SK-N-SH treated with all-trans-retinoic acid at 6 μM for 48 hours (cell line): ENCODE data around the gene FGF10.

ENCODE experiments used
- ATAC-seq: fragments of 200-7000 bp; cut with Tn5 transposase; 3 replicates; pipeline ENCODE4 v1.9.1; 2020; ENCODE audit warnings: mild to moderate bottlenecking, moderate library complexity
- ARNTL ChIP-seq: fragments of 450-650 bp; formaldehyde crosslinking; IDR thresholded peaks from 2 replicates; pipeline ENCODE4 v1.5.0; 2020; ENCODE audit warnings: low read depth, mild to moderate bottlenecking, moderate library complexity, borderline replicate concordance
- BACH2 ChIP-seq: fragments of 250-450 bp; sonication (Bioruptor Pico); IDR thresholded peaks from 2 replicates; pipeline ENCODE4 v1.9.0; 2021; ENCODE audit warnings: mild to moderate bottlenecking, borderline replicate concordance
- CSDC2 ChIP-seq: fragments of 250-450 bp; sonication (Bioruptor Pico); IDR thresholded peaks from 2 replicates; pipeline ENCODE4 v1.5.0; 2020; ENCODE audit warnings: mild to moderate bottlenecking, moderate library complexity
- CSRNP3 ChIP-seq: fragments of 250-450 bp; sonication (Bioruptor Pico); IDR thresholded peaks from 2 replicates; pipeline ENCODE4 v1.5.1; 2021; ENCODE audit warnings: mild to moderate bottlenecking, moderate library complexity
- ESRRG ChIP-seq: fragments of 250-450 bp; sonication (Bioruptor Pico); IDR thresholded peaks from 2 replicates; pipeline ENCODE4 v1.6.1; 2021; ENCODE audit warnings: mild to moderate bottlenecking
- GLIS3 ChIP-seq: fragments of 250-450 bp; sonication (Bioruptor Pico); IDR thresholded peaks from 2 replicates; pipeline ENCODE4 v1.5.0; 2020; ENCODE audit warnings: mild to moderate bottlenecking, moderate library complexity
- ISL1 ChIP-seq: fragments of 250-450 bp; sonication (Bioruptor Pico); IDR thresholded peaks from 2 replicates; pipeline ENCODE4 v2.1.2; 2022; ENCODE audit warnings: mild to moderate bottlenecking, moderate library complexity
- OSR1 ChIP-seq: fragments of 250-450 bp; sonication (Bioruptor Pico); IDR thresholded peaks from 2 replicates; pipeline ENCODE4 v1.8.0; 2022; ENCODE audit warnings: moderate library complexity, mild to moderate bottlenecking, inconsistent platforms
- PATZ1 ChIP-seq: fragments of 250-450 bp; sonication (Bioruptor Pico); IDR thresholded peaks from 2 replicates; pipeline ENCODE4 v1.8.0; 2020; ENCODE audit warnings: mild to moderate bottlenecking, moderate library complexity, borderline replicate concordance
- POU6F1 ChIP-seq: fragments of 250-450 bp; sonication (Bioruptor Pico); IDR thresholded peaks from 2 replicates; pipeline ENCODE4 v1.8.0; 2021; ENCODE audit warnings: low read depth, mild to moderate bottlenecking, moderate library complexity, borderline replicate concordance
- PPARA ChIP-seq: fragments of 250-450 bp; sonication (Bioruptor Pico); IDR thresholded peaks from 2 replicates; pipeline ENCODE4 v1.5.0; 2020; ENCODE audit warnings: mild to moderate bottlenecking, borderline replicate concordance
- RARB ChIP-seq: fragments of 250-450 bp; sonication (Bioruptor Pico); IDR thresholded peaks from 2 replicates; pipeline ENCODE4 v1.8.0; 2021; ENCODE audit warnings: mild to moderate bottlenecking, moderate library complexity
- SNAI2 ChIP-seq: fragments of 250-450 bp; sonication (Bioruptor Pico); IDR thresholded peaks from 2 replicates; pipeline ENCODE4 v1.5.0; 2020; ENCODE audit warnings: mild to moderate bottlenecking, moderate library complexity
- TCF4 ChIP-seq: fragments of 250-450 bp; sonication (Bioruptor Pico); IDR thresholded peaks from 2 replicates; pipeline ENCODE4 v1.8.0; 2021; ENCODE audit warnings: mild to moderate bottlenecking, moderate library complexity, borderline replicate concordance
- TOX ChIP-seq: fragments of 250-450 bp; sonication (Bioruptor Pico); IDR thresholded peaks from 2 replicates; pipeline ENCODE4 v1.8.0; 2021; ENCODE audit warnings: mild to moderate bottlenecking, moderate library complexity, borderline replicate concordance
- ZFP3 ChIP-seq: fragments of 250-450 bp; sonication (Bioruptor Pico); IDR thresholded peaks from 2 replicates; pipeline ENCODE4 v1.5.0; 2020; ENCODE audit warnings: mild to moderate bottlenecking, moderate library complexity
- ZFP30 ChIP-seq: fragments of 450-650 bp; formaldehyde crosslinking; IDR thresholded peaks from 2 replicates; pipeline ENCODE4 v1.5.0; 2022; ENCODE audit warnings: mild to moderate bottlenecking, moderate library complexity
- ZNF565 ChIP-seq: fragments of 450-650 bp; formaldehyde crosslinking; conservative IDR thresholded peaks from 2 replicates; pipeline ENCODE4 v1.5.0; 2020; ENCODE audit warnings: low read depth, mild to moderate bottlenecking, moderate library complexity
- ZNF70 ChIP-seq: fragments of 450-650 bp; formaldehyde crosslinking; IDR thresholded peaks from 2 replicates; pipeline ENCODE4 v1.5.0; 2020; ENCODE audit warnings: mild to moderate bottlenecking, moderate library complexity
- TF ChIP-seq, protein P1 (sequence below): fragments of 250-450 bp; sonication (Bioruptor Pico); IDR thresholded peaks from 2 replicates; pipeline ENCODE4 v1.5.0; 2020; ENCODE audit warnings: mild to moderate bottlenecking, moderate library complexity
- TF ChIP-seq, protein P2 (sequence below): fragments of 250-450 bp; sonication (Bioruptor Pico); IDR thresholded peaks from 2 replicates; pipeline ENCODE4 v1.5.1; 2020; ENCODE audit warnings: low read depth, mild to moderate bottlenecking, moderate library complexity

The FGF10 gene

GRCh38 chr5:44275329-44275728 is 113.9 kb downstream of the FGF10 start:
- TF ChIP-seq ZFP3 (CRISPR knock-in tag) (no peak), ZNF565 (CRISPR knock-in tag) (no peak), SNAI2 (CRISPR knock-in tag) (no peak), ZNF70 (no peak), POU6F1 (CRISPR knock-in tag) (no peak), RARB (CRISPR knock-in tag) (no peak), TOX (CRISPR knock-in tag) (no peak), ISL1 (CRISPR knock-in tag) (no peak), ESRRG (CRISPR knock-in tag) (no peak), GLIS3 (no peak), BACH2 (CRISPR knock-in tag) (no peak), TCF4 (CRISPR knock-in tag) (no peak), OSR1 (no peak), ARNTL (CRISPR knock-in tag) (no peak), ZFP30 (CRISPR knock-in tag) (no peak), PATZ1 (CRISPR knock-in tag) (no peak), CSRNP3 (no peak)
- TF ChIP-seq, protein P1, sequence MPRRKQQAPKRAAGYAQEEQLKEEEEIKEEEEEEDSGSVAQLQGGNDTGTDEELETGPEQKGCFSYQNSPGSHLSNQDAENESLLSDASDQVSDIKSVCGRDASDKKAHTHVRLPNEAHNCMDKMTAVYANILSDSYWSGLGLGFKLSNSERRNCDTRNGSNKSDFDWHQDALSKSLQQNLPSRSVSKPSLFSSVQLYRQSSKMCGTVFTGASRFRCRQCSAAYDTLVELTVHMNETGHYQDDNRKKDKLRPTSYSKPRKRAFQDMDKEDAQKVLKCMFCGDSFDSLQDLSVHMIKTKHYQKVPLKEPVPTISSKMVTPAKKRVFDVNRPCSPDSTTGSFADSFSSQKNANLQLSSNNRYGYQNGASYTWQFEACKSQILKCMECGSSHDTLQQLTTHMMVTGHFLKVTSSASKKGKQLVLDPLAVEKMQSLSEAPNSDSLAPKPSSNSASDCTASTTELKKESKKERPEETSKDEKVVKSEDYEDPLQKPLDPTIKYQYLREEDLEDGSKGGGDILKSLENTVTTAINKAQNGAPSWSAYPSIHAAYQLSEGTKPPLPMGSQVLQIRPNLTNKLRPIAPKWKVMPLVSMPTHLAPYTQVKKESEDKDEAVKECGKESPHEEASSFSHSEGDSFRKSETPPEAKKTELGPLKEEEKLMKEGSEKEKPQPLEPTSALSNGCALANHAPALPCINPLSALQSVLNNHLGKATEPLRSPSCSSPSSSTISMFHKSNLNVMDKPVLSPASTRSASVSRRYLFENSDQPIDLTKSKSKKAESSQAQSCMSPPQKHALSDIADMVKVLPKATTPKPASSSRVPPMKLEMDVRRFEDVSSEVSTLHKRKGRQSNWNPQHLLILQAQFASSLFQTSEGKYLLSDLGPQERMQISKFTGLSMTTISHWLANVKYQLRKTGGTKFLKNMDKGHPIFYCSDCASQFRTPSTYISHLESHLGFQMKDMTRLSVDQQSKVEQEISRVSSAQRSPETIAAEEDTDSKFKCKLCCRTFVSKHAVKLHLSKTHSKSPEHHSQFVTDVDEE (CRISPR knock-in tag): no peak
- TF ChIP-seq, protein P2, sequence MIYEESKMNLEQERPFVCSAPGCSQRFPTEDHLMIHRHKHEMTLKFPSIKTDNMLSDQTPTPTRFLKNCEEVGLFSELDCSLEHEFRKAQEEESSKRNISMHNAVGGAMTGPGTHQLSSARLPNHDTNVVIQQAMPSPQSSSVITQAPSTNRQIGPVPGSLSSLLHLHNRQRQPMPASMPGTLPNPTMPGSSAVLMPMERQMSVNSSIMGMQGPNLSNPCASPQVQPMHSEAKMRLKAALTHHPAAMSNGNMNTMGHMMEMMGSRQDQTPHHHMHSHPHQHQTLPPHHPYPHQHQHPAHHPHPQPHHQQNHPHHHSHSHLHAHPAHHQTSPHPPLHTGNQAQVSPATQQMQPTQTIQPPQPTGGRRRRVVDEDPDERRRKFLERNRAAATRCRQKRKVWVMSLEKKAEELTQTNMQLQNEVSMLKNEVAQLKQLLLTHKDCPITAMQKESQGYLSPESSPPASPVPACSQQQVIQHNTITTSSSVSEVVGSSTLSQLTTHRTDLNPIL (CRISPR knock-in tag): no peak
- no peak for ATAC-seq

- TF ChIP-seq CSRNP3: no peak
- no peak for TF ChIP-seq RARB (CRISPR knock-in tag)
- no peak for TF ChIP-seq ARNTL (CRISPR knock-in tag)
- no peak for TF ChIP-seq ZNF565 (CRISPR knock-in tag)
- no peak for ATAC-seq
Observed at GRCh38 chr5:44267909-44268308, 121.3 kb downstream of the FGF10 start.

GRCh38 chr5:44266882-44267576 is 122.2 kb downstream of the FGF10 start:
- ATAC-seq: no peak
- no peak for TF ChIP-seq ESRRG (CRISPR knock-in tag)
- TF ChIP-seq GLIS3: no peak
- no peak for TF ChIP-seq ZFP30 (CRISPR knock-in tag)
- TF ChIP-seq, protein P2 (CRISPR knock-in tag): no peak
- no peak for TF ChIP-seq ZFP3 (CRISPR knock-in tag)
- TF ChIP-seq ISL1 (CRISPR knock-in tag): no peak
- no peak for TF ChIP-seq TCF4 (CRISPR knock-in tag)
- TF ChIP-seq ZNF565 (CRISPR knock-in tag): no peak
- TF ChIP-seq RARB (CRISPR knock-in tag): no peak
- TF ChIP-seq PATZ1 (CRISPR knock-in tag): no peak
- TF ChIP-seq SNAI2 (CRISPR knock-in tag): no peak
- TF ChIP-seq CSDC2 (CRISPR knock-in tag): no peak
- TF ChIP-seq ZNF70: no peak
- no peak for TF ChIP-seq PPARA (CRISPR knock-in tag)
- no peak for TF ChIP-seq TOX (CRISPR knock-in tag)
